GM12865 (cell line): Measurements from ENCODE around the gene ALG13.
"Not testable (repeated sequence)": the region's sequence is repeated elsewhere in the genome, so short reads cannot be mapped to it uniquely, and the experiment has no call there.

ENCODE experiments used
- DNase-seq: peaks from one replicate; pipeline ENCODE4 v3.0.0; 2010; ENCODE audit warnings: low read depth
- H3K4me3 ChIP-seq: 2 replicates; pipeline ENCODE4 v1.5.1; 2011; ENCODE audit warnings: mild to moderate bottlenecking, low read depth, low read length, control low read depth
- TF ChIP-seq, protein P1 (sequence below): IDR thresholded peaks from 2 replicates; pipeline ENCODE4 v1.5.1; 2011; ENCODE audit warnings: low read length, control low read depth, low read depth, inconsistent platforms; ENCODE audit not compliant: insufficient read depth; ENCODE audit errors: missing control alignments

ALG13 gene

DNA sequence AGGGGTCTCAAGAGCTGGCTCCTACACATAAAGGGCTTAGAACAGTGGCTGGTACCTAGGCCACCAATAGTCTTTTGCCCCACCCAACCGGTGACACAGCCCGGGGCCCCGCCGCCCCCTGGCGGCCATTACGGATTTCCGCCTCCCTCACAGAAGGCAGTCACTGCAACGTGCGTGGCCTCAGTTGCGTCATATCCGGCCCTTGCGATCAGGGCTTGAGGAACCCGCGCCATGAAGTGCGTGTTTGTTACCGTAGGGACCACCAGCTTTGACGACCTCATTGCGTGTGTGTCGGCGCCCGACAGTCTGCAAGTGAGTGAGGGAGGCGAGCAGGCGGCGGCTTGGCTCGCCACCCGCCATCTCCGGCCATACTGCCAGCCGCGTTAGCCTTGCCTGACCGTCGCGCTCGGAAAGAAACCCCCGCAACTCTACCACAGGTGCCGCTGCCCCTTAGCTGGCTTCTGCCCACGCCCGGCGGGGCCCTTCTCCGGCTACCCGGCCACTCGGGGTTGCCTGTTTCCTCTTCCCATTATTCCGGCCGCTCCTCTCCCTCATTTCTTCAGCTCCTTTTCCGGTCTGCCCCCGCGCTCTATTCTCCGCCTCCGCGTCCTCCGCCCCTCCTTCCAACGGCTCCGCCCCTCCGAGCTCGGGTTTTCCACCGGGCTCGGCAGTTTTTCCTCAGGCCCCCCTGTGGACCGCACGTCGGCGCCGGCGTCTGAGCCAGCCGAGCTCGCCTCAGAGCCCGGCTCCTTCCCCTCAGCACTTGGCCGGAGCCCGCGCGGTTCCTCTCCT is at the start of gene ALG13:
Gene ALG13, plus strand, starts transcription at position 183 of the 792 bp plus-strand sequence. Its CDS starts 49 bp downstream, at position 232.
- TF ChIP-seq, protein P1, sequence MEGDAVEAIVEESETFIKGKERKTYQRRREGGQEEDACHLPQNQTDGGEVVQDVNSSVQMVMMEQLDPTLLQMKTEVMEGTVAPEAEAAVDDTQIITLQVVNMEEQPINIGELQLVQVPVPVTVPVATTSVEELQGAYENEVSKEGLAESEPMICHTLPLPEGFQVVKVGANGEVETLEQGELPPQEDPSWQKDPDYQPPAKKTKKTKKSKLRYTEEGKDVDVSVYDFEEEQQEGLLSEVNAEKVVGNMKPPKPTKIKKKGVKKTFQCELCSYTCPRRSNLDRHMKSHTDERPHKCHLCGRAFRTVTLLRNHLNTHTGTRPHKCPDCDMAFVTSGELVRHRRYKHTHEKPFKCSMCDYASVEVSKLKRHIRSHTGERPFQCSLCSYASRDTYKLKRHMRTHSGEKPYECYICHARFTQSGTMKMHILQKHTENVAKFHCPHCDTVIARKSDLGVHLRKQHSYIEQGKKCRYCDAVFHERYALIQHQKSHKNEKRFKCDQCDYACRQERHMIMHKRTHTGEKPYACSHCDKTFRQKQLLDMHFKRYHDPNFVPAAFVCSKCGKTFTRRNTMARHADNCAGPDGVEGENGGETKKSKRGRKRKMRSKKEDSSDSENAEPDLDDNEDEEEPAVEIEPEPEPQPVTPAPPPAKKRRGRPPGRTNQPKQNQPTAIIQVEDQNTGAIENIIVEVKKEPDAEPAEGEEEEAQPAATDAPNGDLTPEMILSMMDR = peak; percentile 63
- H3K4me3 ChIP-seq = peak within 1 kb of the TSS; percentile 91
- DNase-seq = peak; percentile 91

DNA sequence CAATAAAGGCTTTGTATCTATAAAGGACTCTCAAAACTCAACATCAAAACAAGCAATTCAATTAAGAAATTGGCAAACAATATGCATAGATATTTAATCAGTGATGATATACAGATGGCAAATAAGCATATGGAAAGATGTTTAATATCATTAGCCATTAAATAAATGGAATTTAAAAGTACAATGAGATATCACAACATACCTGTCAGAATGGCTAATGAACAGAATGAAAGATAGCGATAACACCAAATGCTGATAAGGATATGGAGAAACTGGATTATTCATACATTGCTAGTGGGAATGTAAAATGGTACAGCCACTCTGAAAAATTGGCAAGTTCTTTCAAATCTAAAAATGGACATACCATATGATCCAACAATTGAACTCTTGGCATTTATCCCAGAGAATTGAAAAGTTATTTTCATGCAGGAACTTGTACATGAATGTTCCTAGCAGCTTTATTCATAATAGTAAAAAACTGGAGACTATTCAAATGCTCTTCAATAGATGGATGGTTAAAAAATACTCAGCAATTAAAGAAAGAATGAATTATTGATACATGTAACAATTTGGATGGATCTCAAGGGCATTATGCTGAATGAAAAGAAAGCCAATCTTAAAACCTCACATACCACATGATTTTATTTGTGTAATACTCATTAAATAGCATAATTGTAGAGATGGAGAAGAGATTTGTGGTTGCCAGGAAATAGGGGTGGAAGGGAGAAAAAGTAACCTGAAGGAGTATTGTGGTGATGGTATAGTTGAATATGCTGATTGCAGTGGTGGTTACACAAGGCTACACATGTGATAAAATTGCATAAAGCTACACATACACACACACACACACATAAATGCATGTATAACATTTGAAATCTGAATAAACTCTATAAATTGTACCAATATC is 45.9 kb upstream of the ALG13 start:
- H3K4me3 ChIP-seq = no peak overlapping the region
- TF ChIP-seq, protein P1 = no peak
- no peak for DNase-seq

DNA sequence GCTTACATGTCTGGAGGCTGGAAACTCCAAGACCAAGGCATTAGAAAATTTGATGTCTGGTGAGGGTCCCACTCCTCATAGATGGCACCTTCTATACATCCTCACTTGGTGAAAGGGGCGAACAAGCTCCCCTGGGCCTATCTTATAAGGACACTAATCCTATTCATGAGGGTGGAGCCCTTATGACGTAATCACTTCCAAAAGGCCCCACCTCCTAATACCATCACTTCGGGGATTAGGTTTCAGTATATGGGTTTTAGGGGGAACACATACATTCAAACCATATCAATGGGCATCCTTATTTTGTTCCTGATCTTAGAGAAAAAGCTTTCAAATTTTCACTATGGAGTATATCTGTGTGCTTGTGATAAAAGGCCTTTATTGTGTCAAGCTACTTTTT is 39.0 kb upstream of the ALG13 start:
- H3K4me3 ChIP-seq = no peak overlapping the region
- DNase-seq = no peak
- TF ChIP-seq, protein P1 = no peak

DNA sequence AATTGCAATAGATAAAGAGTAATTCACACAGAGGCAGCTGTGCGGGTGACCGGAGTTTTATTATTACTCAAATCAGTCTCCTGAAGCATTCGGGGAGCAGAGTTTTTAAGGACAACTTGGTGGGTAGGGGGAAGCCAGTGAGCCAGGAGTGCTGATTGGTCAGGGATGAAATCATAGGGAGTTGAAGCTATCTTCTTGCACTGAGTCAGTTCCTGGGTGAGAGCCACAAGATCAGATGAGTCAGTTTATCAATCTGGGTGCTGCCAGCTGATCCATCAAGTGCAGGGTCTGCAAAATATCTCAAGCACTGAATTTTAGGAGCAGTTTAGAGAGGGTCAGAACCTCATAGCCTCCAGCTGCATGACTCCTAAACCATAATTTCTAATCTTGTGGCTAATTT is 35.8 kb upstream of the ALG13 start:
- not testable (repeated sequence) for DNase-seq, H3K4me3 ChIP-seq

DNA sequence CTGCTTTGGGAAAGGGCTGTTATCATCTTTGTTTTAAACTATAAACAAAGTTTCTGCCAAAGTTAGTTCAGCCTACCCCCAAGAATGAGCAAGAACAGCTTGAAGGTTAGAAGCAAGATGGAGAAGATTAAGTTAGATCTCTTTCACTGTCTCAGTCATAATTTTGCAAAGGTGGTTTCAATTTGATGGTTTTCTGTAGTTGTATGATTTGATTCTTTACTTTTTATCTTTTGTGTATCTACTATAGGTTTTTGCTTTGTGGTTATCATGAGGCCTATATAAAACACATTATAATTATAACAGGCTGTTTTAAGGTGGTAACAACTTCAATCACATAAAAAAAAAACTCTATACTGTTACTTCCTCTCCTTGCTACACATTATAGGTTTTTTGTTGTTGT is 35.4 kb upstream of the ALG13 start:
- H3K4me3 ChIP-seq = no peak overlapping the region
- DNase-seq = no peak
- TF ChIP-seq, protein P1 = no peak

DNA sequence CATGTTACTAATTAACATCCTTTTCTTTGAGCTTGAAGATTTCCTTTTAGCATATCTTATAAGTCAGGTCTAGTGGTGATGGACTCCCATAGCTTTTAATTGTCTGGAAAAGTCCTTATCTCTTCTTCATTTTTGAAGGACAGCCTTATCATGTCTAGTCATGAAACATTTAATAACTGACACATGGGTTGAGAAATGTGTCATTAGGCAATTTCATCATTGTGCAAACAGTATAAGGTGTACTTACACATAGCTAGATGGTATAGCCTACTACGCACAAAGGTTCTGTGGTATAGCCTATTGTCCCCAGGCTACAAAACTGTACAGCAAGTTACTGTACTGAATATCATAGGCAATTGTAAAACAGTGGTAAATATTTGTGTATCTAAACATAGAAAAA is 34.5 kb upstream of the ALG13 start:
- TF ChIP-seq, protein P1 = no peak

DNA sequence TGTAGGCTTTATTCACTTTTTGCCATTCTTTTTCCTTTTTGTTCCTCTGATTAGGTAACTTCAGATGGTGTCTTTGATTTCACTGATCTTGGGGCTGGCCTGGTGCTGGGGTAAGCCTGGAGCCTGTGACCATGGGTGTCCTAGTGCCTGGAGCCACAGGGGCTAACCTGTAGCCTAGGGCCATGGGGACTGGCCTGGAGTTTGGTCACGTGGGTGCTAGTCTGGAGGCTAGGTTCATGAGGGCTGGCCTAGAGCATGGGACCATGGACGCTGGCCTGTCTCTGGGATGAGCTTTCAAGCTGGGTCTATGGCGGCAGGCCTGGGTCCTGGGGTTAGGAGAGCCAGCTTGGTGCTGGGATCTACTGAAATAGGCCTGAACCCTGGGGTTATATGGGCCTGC is 32.2 kb upstream of the ALG13 start:
- H3K4me3 ChIP-seq = no peak overlapping the region
- TF ChIP-seq, protein P1 = no peak
- DNase-seq = no peak

More for the DNA sequence above, 34.5 kb upstream of the ALG13 start:
- no peak overlapping the region for H3K4me3 ChIP-seq
- no peak for DNase-seq
